WTC11 (cell line): ENCODE results near the gene SLC22A25. TPM values are rescaled to one million over a fixed set of nuclear protein-coding genes. Genes with fewer than 3 reads are reported as not detected.

Experiments used
- ATAC-seq: fragments of 200-7000 bp; cut with Tn5 transposase; 2 replicates; pipeline ENCODE4 v1.10.0; 2021; ENCODE audit warnings: mild to moderate bottlenecking, moderate library complexity
- CTCF ChIA-PET: fragments of 300-600 bp; sonication (Branson Sonifier 250); formaldehyde crosslinking; loops from one replicate; lab custom pipeline; 2021; ENCODE audit warnings: antibody characterized with exemption; lab: Charles Lee
- POLR2A ChIA-PET: fragments of 350-600 bp; sonication (Branson Sonifier 250); formaldehyde crosslinking; loops from one replicate; lab custom pipeline; 2021; ENCODE audit warnings: antibody characterized with exemption; lab: Charles Lee
- DNase-seq: peaks from one replicate; pipeline ENCODE4 v3.0.0; 2021; ENCODE audit warnings: low spot score
- H3K27ac Mint-ChIP-seq: 2 replicates; pipeline ENCODE4 v1.8.0; 2021; ENCODE audit warnings: mixed read lengths
- H3K27me3 Mint-ChIP-seq: 2 replicates; pipeline ENCODE4 v1.8.0; 2021; ENCODE audit warnings: low read depth, mild to moderate bottlenecking, moderate library complexity, mixed read lengths
- H3K36me3 Mint-ChIP-seq: 2 replicates; pipeline ENCODE4 v1.8.0; 2021; ENCODE audit warnings: mixed read lengths
- H3K4me1 Mint-ChIP-seq: 2 replicates; pipeline ENCODE4 v1.8.0; 2022; ENCODE audit warnings: mixed read lengths
- H3K4me3 Mint-ChIP-seq: 2 replicates; pipeline ENCODE4 v1.8.0; 2021; ENCODE audit warnings: mild to moderate bottlenecking, moderate library complexity, mixed read lengths
- H3K9me3 Mint-ChIP-seq: 2 replicates; pipeline ENCODE4 v1.8.0; 2021; ENCODE audit warnings: mixed read lengths
- ARID4B ChIP-seq: sonication (generic); formaldehyde crosslinking; IDR thresholded peaks from 2 replicates; pipeline ENCODE4 v1.8.0; 2023; ENCODE audit warnings: missing genetic modification reagents, mild to moderate bottlenecking, borderline replicate concordance
- ATF1 ChIP-seq: sonication (generic); formaldehyde crosslinking; IDR thresholded peaks from 2 replicates; pipeline ENCODE4 v1.8.1; 2023; ENCODE audit warnings: mild to moderate bottlenecking, moderate library complexity, missing genetic modification reagents
- CREB1 ChIP-seq: sonication (generic); formaldehyde crosslinking; IDR thresholded peaks from 2 replicates; pipeline ENCODE4 v1.8.0; 2023; ENCODE audit warnings: mild to moderate bottlenecking, missing genetic modification reagents
- CTCF ChIP-seq: fragments of 200-600 bp; IDR thresholded peaks from 2 replicates; pipeline ENCODE4 v1.8.0; 2022; ENCODE audit warnings: antibody characterized with exemption
- GABPB1 ChIP-seq: sonication (generic); formaldehyde crosslinking; IDR thresholded peaks from 2 replicates; pipeline ENCODE4 v1.8.1; 2023; ENCODE audit warnings: mild to moderate bottlenecking, missing genetic modification reagents
- JUN ChIP-seq: sonication (generic); formaldehyde crosslinking; IDR thresholded peaks from 2 replicates; pipeline ENCODE4 v1.8.0; 2023; ENCODE audit warnings: mild to moderate bottlenecking, missing genetic modification reagents
- NFATC4 ChIP-seq: fragments of 250-450 bp; sonication (Bioruptor Pico); IDR thresholded peaks from 2 replicates; pipeline ENCODE4 v1.9.0; 2021; ENCODE audit warnings: mild to moderate bottlenecking
- SMAD4 ChIP-seq: sonication (generic); formaldehyde crosslinking; IDR thresholded peaks from 2 replicates; pipeline ENCODE4 v1.8.0; 2022; ENCODE audit warnings: mild to moderate bottlenecking, missing genetic modification reagents
- TCF7 ChIP-seq: sonication (generic); formaldehyde crosslinking; IDR thresholded peaks from 2 replicates; pipeline ENCODE4 v1.8.0; 2022; ENCODE audit warnings: mild to moderate bottlenecking, low read depth, missing genetic modification reagents, moderate library complexity
- TEAD4 ChIP-seq: sonication (generic); formaldehyde crosslinking; IDR thresholded peaks from 2 replicates; pipeline ENCODE4 v1.8.0; 2022; ENCODE audit warnings: mild to moderate bottlenecking, missing genetic modification reagents
- ZNF138 ChIP-seq: sonication (generic); formaldehyde crosslinking; conservative IDR thresholded peaks from 2 replicates; pipeline ENCODE4 v1.8.1; 2022; ENCODE audit warnings: mild to moderate bottlenecking, moderate library complexity, missing genetic modification reagents
- ZNF232 ChIP-seq: sonication (generic); formaldehyde crosslinking; IDR thresholded peaks from 2 replicates; pipeline ENCODE4 v1.8.0; 2022; ENCODE audit warnings: mild to moderate bottlenecking, missing genetic modification reagents
- ZNF416 ChIP-seq: fragments of 250-450 bp; sonication (Bioruptor Pico); IDR thresholded peaks from 2 replicates; pipeline ENCODE4 v1.9.0; 2021; ENCODE audit warnings: mild to moderate bottlenecking, inconsistent platforms
- ZNF425 ChIP-seq: fragments of 250-450 bp; sonication (Bioruptor Pico); conservative IDR thresholded peaks from 2 replicates; pipeline ENCODE4 v1.9.0; 2021; ENCODE audit warnings: mild to moderate bottlenecking
- total RNA-seq: library from RNA; stranded (reverse); gene quantifications from 3 replicates; pipeline ENCODE4 v1.2.3, GENCODE V29; 2021
- TF ChIP-seq, protein P1 (sequence below): sonication (generic); formaldehyde crosslinking; IDR thresholded peaks from 2 replicates; pipeline ENCODE4 v1.8.0; 2023; ENCODE audit warnings: missing genetic modification reagents
- TF ChIP-seq, protein P2 (sequence below): sonication (generic); formaldehyde crosslinking; IDR thresholded peaks from 2 replicates; pipeline ENCODE4 v1.8.0; 2023; ENCODE audit warnings: mild to moderate bottlenecking, missing genetic modification reagents
- TF ChIP-seq, protein P3 (sequence below): sonication (generic); formaldehyde crosslinking; IDR thresholded peaks from 2 replicates; pipeline ENCODE4 v1.8.0; 2022; ENCODE audit warnings: mild to moderate bottlenecking, missing genetic modification reagents

Gene SLC22A25
- total RNA-seq, 1 experiment from 2014 or later: not detected

DNA sequence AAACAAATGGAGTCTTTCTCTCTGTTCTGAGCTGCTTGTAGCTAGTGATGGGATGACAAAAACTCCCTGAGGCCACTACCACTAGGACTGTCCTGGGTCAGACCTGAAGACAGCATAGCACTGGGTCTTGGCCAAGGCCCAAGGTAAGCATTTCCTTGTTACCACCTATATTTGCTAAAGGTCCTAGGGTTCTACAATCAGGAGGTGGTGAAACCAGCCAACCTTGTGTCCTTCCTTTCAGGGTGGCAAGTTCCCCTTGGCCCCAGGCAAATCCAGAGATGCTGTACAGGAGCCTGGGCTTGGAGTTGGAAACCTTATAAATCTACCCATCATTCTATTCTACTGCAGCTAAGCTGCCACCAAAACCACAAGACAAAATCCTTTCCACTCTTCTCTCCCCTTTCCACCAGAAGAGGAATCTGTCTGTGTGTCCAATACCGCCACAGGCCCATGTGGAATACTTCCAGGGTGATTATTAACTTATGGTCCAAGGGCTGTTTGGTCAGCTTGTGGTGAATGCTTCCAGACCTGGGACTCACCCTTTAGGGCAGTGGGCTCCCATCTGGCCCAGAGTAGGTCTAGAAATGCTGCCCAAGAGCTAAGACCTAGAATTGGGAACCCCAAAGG lies 16.8 kb downstream of the SLC22A25 start:
- H3K36me3 Mint-ChIP-seq: no peaks in the 10 kb centered on the region; the same call in 1 of the 2 replicates
- ATAC-seq (no peak), DNase-seq (no peak)
- H3K27ac Mint-ChIP-seq: no peak overlapping the region
- CTCF ChIA-PET: interaction anchor here (1.4 kb wide), 1 partner anchor 191 kb away, joined by 4 read pairs; no protein-coding TSS in a partner anchor
- POLR2A ChIA-PET: no interaction called here
- H3K4me3 Mint-ChIP-seq: no peak overlapping the region
- TF ChIP-seq SMAD4 (CRISPR knock-in tag): no peak
- TF ChIP-seq ZNF416: no peak
- TF ChIP-seq ARID4B (CRISPR knock-in tag): no peak
- TF ChIP-seq NFATC4 (CRISPR knock-in tag): no peak
- no peak for TF ChIP-seq ATF1 (CRISPR knock-in tag)
- TF ChIP-seq GABPB1: no peak
- no peak for TF ChIP-seq TEAD4 (CRISPR knock-in tag)
- no peak for TF ChIP-seq CTCF
- TF ChIP-seq, protein P1, sequence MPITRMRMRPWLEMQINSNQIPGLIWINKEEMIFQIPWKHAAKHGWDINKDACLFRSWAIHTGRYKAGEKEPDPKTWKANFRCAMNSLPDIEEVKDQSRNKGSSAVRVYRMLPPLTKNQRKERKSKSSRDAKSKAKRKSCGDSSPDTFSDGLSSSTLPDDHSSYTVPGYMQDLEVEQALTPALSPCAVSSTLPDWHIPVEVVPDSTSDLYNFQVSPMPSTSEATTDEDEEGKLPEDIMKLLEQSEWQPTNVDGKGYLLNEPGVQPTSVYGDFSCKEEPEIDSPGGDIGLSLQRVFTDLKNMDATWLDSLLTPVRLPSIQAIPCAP: no peak
- no peak for TF ChIP-seq ZNF138 (CRISPR knock-in tag)
- no peak for TF ChIP-seq JUN
- H3K9me3 Mint-ChIP-seq: peaks cover 10% of the 10 kb centered on the region; the same call in 1 of the 2 replicates
- peaks cover 28% of the 10 kb centered on the region for H3K27me3 Mint-ChIP-seq
- no peaks in the 10 kb centered on the region for H3K4me1 Mint-ChIP-seq

GRCh38 chr11:63214093-63214492 lies 29.3 kb downstream of the SLC22A25 start:
- no peak for DNase-seq
- Mint-ChIP-seq H3K27me3 (peaks cover 8% of the 10 kb centered on the region), H3K4me1 (no peaks in the 10 kb centered on the region; the same call in 1 of the 2 replicates)
- TF ChIP-seq ARID4B (CRISPR knock-in tag) (no peak), ZNF425 (CRISPR knock-in tag) (no peak), CREB1 (CRISPR knock-in tag) (no peak), TCF7 (CRISPR knock-in tag) (no peak), ZNF232 (CRISPR knock-in tag) (no peak)
- TF ChIP-seq, protein P2, sequence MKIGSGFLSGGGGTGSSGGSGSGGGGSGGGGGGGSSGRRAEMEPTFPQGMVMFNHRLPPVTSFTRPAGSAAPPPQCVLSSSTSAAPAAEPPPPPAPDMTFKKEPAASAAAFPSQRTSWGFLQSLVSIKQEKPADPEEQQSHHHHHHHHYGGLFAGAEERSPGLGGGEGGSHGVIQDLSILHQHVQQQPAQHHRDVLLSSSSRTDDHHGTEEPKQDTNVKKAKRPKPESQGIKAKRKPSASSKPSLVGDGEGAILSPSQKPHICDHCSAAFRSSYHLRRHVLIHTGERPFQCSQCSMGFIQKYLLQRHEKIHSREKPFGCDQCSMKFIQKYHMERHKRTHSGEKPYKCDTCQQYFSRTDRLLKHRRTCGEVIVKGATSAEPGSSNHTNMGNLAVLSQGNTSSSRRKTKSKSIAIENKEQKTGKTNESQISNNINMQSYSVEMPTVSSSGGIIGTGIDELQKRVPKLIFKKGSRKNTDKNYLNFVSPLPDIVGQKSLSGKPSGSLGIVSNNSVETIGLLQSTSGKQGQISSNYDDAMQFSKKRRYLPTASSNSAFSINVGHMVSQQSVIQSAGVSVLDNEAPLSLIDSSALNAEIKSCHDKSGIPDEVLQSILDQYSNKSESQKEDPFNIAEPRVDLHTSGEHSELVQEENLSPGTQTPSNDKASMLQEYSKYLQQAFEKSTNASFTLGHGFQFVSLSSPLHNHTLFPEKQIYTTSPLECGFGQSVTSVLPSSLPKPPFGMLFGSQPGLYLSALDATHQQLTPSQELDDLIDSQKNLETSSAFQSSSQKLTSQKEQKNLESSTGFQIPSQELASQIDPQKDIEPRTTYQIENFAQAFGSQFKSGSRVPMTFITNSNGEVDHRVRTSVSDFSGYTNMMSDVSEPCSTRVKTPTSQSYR: no peak
- TF ChIP-seq, protein P3, sequence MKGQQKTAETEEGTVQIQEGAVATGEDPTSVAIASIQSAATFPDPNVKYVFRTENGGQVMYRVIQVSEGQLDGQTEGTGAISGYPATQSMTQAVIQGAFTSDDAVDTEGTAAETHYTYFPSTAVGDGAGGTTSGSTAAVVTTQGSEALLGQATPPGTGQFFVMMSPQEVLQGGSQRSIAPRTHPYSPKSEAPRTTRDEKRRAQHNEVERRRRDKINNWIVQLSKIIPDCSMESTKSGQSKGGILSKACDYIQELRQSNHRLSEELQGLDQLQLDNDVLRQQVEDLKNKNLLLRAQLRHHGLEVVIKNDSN: no peak

More at GRCh38 chr11:63214093-63214492, 29.3 kb downstream of the SLC22A25 start:
- ChIA-PET POLR2A (no interaction called here), CTCF (interaction anchor here (1.3 to 1.7 kb wide), 2 partner anchors 178 to 308 kb away, joined by 5 to 9 read pairs; no protein-coding TSS in a partner anchor)
- Mint-ChIP-seq H3K36me3 (no peaks in the 10 kb centered on the region), H3K4me3 (no peak overlapping the region), H3K27ac (no peak overlapping the region), H3K9me3 (peaks cover 14% of the 10 kb centered on the region)
- ATAC-seq: no peak
